NCI-H2227 treated with DMSO at 0.1 percent for 48 hours (cell line): ENCODE data around the gene SPATA2.
"Not testable (repeated sequence)": the region's sequence is repeated elsewhere in the genome, so short reads cannot be mapped to it uniquely, and the experiment has no call there.

Experiments
- DNase-seq: peaks from one replicate; lab custom pipeline; 2025; lab: John Stamatoyannopoulos, UW

Gene SPATA2

DNA sequence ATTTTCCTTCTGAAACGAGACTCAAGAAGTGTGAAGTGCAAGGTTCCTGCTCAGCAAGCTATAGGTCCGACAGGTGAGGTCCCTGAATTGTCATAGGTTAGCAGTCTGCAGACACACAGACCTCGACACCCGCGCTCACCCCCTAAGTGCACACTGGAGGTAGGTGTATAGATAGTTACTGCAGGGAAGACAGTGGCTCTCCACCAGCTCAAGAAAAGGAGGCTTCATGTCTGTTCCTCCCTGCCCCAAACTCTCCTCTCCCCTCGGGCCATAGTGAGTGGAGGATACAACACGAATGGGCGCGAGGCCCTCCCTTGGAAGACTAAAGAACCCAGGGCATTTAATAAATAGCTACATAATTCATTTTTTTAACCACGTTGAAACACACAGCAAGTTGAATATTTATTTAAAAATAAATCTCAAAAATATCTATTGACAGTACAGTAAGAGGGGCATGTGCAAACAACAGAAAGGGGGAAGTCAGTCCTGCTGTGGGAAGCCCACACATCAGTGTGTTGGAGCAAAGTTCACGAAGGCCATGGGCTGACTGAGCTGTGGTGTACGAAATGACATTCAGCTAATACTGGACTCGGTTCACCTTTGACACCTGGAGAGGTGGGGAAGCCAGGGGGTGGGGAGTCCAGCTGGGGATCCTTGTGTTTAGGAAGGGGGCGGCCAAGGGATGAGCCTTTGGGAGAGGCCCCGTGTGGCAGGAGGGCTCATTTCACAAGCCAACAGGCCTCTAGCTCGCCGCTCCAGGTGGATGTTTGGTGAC is 10.7 kb downstream of the SPATA2 start:
- no peak for DNase-seq

DNA sequence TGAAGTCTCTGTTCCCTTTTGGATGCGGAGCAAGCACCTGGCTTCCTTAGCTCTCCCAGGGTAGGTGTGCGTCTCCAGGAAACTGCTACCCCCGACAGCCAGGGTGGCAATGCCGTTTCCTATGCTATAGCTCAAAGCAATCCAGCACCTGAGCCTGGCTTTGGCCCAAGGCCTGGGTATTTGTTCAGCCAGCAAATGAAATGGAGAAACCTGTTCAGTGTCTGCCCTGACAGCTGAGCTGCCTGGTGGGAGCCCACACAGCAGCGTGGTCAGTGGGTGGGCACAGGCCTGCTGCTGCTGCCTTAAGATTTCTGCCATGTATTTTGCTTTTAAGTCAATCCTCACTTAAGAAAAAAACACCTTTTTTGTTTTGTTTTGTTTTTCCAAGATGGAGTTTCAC is 13.7 kb downstream of the SPATA2 start:
- DNase-seq: no peak

DNA sequence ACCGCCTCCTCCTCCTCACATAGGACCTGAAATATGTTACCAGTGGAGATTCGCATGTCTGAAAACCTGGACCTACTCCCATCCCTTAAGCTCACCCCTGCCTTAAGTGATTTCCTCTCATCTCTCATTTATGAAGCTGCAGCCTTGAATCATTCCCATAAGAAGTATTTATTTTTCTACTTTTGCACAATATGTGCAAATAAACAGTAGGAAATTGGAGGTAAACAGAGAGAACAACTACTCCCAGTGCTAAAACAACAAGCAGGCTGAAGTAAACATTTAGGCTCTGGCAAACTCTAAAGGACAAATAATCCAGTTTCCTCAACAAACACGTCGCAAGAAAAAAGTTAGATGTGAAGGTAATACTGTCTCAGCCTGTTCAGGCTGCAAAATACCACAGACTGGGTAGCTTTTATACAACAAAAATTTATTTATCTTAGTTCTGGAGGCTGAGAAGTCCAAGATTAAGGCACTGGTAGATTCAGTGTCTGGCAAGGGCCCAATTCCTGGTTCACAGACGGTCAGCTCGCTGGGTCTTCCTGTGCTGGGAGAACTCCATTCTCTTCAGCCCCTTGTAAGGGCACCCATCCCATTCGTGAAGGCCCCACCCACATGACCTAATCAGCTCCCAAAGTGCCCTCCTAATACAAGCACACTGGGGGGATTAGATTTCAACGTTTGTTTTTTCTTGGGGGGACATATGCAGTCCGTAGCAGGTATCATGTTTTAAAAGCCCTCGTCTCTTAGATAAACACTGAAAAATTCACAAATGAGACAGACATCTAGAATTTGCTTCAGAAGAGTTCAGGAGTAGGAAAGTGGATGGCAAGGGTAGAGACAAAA is 15.6 kb downstream of the SPATA2 start:
- no peak for DNase-seq

DNA sequence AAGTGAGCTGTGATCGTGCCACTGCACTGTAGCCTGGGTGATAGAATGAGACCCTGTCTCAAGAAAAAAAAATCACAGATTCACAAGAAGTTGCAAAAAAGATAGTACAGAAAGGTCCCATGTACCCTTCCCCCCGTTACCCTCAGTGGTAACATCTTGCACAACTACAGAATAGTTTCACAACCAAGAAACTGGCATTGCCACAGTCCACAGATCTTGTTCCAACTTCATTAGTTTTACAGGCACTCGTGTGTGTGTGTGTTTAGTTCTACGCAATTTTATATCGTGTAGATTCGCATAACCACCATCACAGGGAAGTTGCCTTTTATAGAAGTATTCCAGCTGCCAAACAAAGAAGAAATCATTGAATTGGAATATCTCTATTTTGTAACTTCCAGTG is 19.1 kb downstream of the SPATA2 start:
- no peak for DNase-seq

DNA sequence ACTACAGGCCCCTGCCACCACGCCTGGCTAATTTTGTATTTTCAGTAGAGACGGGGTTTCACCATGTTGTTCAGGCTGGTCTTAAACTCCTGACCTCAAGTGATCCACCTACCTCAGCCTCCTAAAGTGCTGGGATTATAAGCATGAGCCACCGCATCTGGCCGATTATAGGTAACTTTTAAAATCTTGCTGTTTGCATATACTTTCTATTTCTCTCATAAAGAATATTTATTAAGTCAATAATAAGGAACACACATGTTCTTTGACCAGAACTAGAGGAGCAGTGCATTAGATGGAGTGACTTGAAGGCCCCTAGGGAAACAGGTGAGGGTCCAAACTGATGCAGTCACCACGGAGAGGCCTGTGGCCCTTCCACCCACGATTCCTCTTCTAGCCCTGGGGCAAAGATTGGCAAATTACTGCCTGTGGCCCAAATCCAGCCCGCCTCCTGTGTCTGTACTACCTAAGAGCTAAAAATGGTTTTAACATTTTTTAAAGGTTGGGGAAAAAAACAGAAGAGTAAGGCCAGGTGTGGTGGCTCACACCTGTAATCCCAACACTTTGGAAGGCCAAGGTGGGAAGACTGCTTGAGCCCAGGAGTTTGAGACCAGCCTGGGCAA is 19.7 kb downstream of the SPATA2 start:
- DNase-seq: not testable (repeated sequence)

DNA sequence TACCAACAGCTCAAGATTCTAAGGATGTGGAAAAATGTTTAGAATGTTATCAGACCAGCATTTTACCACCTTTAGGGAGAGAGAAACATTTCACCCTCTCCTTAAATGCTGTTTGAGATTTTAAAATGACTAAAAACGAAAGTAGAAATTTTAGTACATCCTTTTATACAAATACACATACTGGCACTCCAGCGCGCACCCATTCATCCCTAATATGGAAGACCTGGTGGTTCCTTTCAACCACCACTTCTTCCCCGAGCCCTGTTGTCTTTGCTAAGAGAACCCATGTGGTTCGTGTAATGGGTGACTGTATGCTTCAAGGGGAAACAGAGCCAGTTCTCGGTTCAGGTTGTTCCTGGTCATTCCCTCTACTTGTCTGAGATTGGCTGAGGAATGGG is 21.3 kb downstream of the SPATA2 start:
- DNase-seq: no peak

DNA sequence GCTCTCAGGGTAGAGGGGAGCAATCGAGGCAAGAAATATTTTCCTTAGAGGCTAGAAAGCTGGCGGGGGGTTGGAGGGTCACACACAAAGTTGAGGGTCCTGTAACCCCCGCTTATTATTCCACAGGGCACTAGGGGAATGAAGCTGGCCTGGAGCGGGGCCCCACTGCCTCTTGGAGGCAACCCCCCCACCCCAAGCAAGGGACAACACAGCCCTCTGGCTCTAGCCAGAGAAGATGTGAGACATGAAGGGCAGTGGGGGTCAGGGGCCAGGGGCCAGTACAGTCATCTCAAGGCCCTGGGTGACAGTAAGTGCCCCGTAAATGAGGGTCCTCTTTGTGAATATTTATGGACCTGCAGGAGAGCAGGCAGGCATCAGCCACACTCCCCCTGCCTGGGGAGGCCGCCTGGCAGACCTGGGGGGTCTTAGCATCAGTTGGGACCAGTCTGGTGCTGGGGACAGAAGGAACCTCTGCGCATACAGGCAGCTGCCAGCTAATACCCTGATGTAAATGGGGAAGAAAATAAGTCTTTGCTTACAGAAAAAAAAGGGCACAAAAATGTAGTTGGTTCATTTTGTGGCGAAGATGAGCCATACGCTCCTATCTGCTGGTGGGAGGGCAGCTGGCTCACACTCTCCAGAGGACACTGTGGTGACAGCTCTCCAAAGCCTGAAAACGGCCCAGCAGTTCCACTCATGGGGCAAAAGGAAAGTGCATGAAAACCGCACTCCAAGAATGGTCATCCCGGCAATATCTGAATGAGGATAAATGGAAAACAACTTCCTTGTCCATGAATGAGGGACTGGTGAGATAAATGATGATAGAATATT is 21.9 kb downstream of the SPATA2 start:
- DNase-seq: no peak

DNA sequence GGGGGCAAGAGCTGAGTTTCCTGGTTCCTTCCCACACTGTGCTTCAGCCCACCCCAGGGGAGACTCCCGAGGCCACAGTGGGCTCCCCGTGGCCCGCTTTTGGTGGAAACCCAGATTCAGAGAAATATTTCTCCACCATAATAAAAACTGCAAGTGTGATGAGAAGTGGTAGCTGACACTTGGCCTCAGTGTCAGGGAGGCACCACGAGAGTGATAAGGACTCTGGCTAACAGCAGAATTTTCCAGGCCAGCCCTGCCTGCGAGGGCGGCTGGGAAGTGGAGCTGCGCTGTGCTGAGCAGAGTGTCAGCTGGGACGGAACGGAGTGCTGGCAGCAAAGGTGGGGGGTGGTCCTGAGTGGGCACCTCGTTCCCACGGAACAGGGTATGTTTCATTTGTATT is 22.5 kb downstream of the SPATA2 start:
- no peak for DNase-seq

DNA sequence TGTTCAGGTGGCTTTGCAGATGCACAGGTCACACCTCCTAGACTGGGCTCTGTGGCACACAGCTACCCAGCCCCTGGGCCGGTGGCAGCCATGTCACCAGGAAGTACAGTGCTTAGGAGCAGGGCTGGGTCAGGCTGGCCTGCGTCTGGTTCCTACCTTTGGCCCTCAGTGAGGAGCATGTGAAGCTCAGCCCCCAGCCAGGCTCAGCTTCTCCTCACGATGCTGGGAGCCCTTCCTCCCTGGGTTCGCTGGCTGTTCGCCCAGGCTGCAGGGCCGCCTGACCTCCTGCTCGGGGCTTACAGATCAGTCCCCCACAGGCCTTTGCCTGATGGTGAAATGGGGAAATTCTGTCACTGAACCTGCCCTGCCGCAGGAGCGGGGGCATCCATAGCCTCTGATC is 23.1 kb downstream of the SPATA2 start:
- DNase-seq: no peak

DNA sequence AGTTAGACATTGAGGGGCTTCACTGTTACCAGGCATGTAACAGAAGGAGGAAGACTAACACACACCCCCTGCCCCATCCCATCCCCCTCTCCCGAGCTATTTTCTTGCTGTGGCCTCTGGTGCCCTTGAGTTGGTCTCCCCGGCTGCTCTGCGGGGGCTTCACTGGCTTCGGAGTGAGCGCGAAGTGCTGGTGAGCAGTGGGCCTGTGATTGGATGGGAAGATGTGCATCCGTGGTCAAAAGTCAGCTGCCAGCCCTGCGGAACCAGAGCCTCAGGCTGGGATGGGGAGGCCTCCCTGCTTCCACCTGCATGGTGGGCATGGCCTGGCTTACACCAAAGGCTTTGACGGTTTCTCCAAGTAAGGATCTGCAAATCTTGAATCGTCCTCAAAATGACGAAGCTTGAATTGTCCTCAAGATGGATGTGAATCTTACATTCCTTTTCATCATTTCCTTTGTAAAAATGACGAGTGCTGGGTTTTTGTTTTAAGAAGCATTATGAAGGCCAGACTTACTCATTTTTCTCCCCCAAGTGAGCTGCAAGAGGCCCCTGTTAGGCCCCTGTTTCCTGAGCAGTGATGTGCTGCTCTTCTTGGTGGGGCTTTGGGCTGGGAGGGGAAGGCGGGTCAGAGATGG is 23.7 kb downstream of the SPATA2 start:
- DNase-seq: no peak

DNA sequence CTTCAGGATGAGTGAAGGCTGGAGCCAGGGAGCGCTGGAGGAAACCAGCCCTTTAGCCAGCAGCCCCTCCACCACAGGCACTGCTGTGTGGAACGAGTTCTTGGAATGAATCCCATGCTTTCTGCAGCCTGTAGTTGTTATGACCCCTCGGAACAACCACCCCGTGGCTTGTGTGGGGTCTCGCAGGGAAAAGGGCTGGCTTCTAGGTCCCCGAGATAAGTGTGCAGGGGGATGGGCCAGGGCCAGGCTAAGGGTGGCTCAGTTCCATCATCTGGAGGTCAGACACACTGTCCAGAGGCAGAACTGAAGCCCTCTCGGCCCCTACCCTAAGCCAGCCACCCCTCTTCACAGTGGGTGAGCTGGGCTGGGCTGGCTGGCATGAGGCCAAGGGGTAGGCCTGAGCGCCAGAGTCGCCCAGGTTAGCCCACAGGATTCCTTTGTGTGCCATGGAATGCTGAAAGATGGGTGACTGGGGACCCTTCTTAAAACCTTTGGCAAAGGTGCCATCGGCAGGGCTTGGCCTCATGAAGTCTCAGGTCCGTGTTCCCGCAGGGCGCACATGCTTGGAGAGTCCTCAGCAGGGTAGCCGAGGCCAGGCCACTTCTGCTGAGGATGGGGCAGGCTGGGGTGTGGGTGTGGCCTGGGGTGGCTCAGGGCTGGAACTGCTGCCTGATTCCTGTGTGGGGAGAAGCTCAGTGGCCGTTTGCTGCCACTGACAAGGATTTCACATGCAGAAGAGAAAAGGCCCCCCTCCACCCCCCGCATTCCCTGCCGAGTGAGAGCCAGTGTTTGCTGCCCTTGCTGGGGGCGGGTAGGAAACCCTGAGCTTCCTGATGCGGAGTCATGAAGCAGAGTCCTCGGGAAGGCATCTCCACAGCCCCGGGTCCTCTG is 24.6 kb downstream of the SPATA2 start:
- peak; percentile 28 for DNase-seq

DNA sequence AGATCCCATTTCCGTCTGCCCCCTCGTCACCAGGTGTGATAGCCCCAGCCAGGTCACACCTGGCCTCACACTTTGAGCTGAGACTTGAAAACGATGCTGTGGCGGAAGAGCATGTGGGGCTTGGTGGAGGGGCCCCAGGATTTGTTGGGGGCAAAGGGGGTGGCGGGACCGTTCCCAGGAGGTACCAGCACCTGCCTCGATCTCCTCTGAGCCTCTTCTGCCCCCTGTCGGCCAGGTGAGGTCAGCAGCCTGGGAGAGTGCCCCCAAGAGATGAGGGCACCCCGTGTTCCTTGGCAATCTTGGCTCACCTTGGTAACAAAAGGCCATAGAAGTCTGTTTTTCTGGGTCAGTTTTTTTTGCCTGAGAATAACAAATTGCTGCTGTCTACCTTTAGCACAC is 25.4 kb downstream of the SPATA2 start:
- no peak for DNase-seq

DNA sequence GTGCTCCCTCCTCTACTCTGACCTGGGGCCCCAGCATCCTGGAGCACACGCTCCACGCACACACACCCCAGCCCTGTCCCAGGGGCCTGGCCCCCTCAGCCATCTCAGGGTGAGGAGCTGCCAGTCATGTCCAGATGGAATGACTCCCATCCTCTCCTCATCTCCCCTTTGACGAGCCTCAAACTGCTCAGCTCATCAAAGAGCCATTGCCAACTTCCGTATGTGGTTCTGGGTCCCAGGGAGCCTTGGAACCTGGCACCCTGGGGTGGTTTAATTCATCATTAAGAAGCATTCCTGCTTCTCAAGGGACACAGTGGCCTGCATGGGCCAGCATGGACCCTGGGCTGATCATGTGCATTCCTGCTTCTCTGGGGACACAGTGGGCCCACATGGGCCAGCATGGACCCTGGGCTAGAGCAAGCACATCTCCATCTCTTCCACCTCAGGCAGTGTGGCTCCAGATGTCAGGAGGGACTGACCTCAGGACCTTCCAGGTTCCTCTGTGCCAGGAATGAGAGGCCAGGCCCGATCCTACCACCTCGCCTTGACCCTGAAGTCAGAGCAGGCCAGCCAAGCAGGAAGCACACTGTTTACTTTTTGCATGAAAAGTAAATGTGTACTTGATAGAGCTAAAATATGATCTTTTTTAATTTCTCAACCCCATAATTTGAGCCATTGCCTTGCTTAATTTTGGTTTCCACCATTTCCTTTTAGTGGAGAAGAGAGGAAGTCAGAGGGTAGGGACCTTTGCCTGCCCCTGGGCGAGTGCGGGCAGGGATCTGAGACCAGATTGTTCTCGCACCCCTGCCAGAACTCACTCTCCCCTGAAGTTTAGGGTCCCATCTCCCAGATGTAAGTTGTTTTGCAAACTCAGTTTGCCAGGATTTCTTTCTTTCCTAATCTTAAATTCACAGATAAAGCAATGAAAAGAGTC is 26.1 kb downstream of the SPATA2 start:
- no peak for DNase-seq

DNA sequence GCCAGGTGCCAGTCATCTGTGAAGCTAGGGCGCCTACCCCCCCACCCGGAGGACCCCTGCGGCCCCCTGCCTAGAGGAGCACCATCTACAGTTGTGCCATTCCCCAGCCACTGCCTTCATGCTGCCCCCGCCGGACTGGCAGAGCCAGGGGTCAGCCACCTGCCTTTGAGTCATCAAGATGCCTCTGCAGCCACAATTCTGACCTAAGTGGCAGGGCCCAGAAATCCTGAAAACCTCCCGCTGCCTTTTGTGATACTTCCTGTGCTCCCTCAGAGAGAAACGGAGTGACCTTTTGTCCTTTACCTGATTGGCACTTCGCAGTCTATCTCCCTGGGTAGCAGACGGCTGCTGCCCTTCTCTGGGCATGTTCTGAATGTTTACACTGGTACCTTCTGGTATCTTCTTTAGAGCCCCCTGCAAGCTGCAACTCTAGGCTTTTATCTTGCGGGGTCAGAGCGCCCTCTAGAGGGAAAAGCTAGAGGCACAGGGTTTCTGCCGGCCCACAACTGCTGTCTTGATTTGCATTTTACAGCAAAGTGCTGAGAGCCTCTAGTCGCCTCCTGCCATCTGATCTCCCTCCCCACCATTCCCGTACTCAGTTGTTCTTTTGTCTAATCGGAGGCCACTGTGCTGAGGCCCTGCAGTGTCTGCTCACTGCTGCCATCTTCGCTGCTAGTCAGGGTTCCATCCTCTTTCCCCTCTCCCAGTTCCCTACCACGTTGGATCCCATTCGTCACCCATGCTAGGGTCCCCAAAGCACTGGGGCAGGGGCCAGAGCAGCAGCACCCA is 26.9 kb downstream of the SPATA2 start:
- peak; percentile 74 for DNase-seq

DNA sequence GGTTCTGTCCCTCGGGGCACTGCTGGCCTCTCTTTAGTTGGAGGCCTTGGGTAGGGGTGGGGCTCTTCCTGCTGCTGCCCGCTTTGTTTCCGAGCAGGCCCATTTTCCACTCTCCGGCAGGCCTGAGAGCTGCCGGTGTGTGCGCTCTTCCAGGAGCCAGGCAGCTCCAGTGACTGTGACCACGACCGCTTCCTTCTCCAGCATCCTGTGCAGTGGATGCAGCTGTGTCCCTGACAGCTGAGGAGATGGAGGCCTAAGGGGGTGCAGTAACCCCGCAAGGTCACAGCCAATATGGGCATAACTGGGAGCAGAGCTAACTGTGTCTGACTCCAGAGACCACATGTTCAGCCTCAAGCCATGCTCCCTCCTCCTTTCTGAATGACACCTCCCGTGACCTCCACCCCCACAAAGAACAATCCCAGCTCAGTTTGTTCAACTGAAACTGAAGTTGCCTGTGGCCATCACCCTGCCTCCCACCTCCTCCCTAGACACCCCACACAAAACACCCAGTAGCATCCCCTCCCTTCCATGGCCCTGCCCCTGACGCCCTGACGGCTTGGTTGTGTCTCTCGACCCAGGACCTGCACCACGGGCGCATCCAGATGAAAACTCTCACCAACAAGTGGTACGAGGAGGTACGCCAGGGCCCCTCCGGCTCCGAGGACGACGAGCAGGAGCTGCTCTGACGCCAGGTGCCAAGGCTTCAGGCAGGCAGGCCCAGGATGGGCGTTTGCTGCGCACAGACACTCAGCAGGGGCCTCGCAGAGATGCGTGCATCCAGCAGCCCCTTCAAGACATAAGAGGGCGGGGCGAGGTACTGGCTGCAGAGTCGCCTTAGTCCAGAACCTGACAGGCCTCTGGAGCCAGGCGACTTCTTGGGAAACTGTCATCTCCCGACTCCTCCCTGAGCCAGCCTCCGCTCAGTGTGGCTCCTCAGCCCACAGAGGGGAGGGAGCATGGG is 27.8 kb downstream of the SPATA2 start:
- no peak for DNase-seq

DNA sequence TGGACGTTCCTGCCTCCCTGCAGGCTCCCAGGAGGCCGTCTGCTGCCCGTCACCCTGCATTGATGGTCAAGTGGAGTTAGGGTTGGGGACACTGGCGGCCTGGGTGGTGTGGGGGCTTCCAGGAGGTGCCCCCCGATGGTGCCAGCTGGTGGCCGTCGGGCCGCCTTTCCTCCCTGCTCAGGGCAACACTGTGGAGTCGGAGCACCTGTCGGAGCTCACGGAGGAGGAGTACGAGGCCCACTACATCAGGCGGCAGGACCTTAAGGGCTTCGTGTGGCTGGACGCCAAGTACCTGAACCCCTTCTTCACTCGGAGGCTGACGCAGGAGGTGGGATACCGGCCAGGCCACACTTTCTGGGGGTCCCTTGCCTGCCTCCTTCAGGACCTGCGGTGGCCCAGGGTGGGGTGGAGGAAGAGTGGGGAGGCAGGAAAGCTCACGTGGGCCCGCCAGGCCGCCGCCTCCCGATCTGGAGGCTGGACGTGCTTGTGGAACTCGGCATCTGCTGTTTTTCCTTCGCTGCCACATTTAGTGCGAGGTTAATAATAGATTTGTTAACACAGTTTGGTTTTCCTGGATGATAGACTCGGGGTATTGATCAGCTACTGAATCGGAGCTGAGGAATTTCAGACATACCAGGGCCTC is 28.6 kb downstream of the SPATA2 start:
- no peak for DNase-seq
